OCI-LY3 (cell line): ENCODE measurements around the gene CACNG7.

Experiments
- EZH2phosphoT487 ChIP-seq: fragments of 200-600 bp; shearing (Covaris generic); IDR thresholded peaks from 2 replicates; pipeline ENCODE4 v1.6.1; 2018; ENCODE audit warnings: antibody characterized with exemption, mixed run types, low read depth
- TF ChIP-seq, protein P1 (sequence below): fragments of 200-600, 300-600 bp; sonication (generic); IDR thresholded peaks from 2 replicates; pipeline ENCODE4 v1.5.1; 2014; ENCODE audit warnings: antibody characterized with exemption, low read length, low read depth

DNA sequence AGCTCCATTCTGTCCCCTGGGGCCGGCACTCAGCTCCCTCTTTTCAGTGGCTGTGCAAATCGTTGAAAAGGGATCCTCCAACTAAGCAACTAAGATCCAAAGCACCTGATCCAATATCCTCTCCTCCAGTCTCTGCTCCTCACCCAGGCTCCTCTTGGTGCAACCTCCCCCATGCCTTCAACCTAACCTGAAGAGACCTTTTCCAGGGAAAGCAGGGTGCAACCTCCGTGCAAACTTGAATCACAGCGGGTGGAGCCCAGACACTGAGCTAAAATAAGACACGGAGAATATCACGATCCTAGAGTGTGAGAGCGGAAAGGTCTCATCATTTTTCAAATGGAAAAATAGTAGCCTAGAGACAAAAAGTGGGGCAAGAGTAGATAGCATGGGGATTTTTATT, 8.3 kb downstream of the CACNG7 start:
- TF ChIP-seq, protein P1, sequence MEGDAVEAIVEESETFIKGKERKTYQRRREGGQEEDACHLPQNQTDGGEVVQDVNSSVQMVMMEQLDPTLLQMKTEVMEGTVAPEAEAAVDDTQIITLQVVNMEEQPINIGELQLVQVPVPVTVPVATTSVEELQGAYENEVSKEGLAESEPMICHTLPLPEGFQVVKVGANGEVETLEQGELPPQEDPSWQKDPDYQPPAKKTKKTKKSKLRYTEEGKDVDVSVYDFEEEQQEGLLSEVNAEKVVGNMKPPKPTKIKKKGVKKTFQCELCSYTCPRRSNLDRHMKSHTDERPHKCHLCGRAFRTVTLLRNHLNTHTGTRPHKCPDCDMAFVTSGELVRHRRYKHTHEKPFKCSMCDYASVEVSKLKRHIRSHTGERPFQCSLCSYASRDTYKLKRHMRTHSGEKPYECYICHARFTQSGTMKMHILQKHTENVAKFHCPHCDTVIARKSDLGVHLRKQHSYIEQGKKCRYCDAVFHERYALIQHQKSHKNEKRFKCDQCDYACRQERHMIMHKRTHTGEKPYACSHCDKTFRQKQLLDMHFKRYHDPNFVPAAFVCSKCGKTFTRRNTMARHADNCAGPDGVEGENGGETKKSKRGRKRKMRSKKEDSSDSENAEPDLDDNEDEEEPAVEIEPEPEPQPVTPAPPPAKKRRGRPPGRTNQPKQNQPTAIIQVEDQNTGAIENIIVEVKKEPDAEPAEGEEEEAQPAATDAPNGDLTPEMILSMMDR = no peak
- no peak for TF ChIP-seq EZH2phosphoT487
